Muscle of arm (tissue), 12 donors: ENCODE measurements around the gene UBE2B. TPM values are rescaled to one million over a fixed set of nuclear protein-coding genes. Genes with fewer than 3 reads are reported as not detected.

ENCODE experiments used
- DNase-seq: peaks from one replicate; pipeline ENCODE4 v3.0.0-alpha.2; 2013
- polyA plus RNA-seq, 12 donors: library from polyadenylated mRNA; unstranded; fragments of 120-200 nt; gene quantifications; one replicate each; pipeline ENCODE4 v1.2.1, GENCODE V29; 2013; ENCODE audit not compliant: insufficient read length in 12 of 12

The UBE2B gene
- polyA plus RNA-seq, 12 donors: 118 to 285 (median 174) TPM; not detected in 1

- peak; percentile 41 for DNase-seq
Observed at GRCh38 chr5:134436523-134437339, 65.4 kb downstream of the UBE2B start.

GRCh38 chr5:134437340-134437846 is 66.0 kb downstream of the UBE2B start:
- no peak for DNase-seq

- peak; percentile 7 for DNase-seq
Observed at GRCh38 chr5:134437847-134438581, 66.6 kb downstream of the UBE2B start.

GRCh38 chr5:134438721-134439123 is 67.4 kb downstream of the UBE2B start:
- no peak for DNase-seq

GRCh38 chr5:134439210-134439654 is 67.9 kb downstream of the UBE2B start:
- DNase-seq: peak; percentile 59

GRCh38 chr5:134440201-134440755 is 68.9 kb downstream of the UBE2B start:
- DNase-seq: no peak

Other genes with a start within 250 kb of the UBE2B start
- gene SKP1, start 194.6 kb upstream of the UBE2B start, polyA plus RNA-seq: 100 to 1,000 TPM; 353 to 607 (median 440) TPM
- gene PPP2CA, start 145.5 kb upstream of the UBE2B start, polyA plus RNA-seq: 100 to 1,000 TPM in 11 of 12 donors, not detected in 1; 111 to 148 (median 124) TPM
- gene CDKL3, start 4.4 kb upstream of the UBE2B start, polyA plus RNA-seq: 10 to 100 TPM in 1 of 12 donors, 1 to 10 TPM in 10, not detected in 1; 3.4 to 25.5 (median 4.9) TPM
- gene CDKN2AIPNL, start 40.3 kb downstream of the UBE2B start, polyA plus RNA-seq: 10 to 100 TPM in 11 of 12 donors, not detected in 1; 18.8 to 34.4 (median 26.1) TPM
- 10 to 100 TPM in 1 of 12 donors, 1 to 10 TPM in 4, under 1 TPM in 6, not detected in 1; 0.53 to 15.4 (median 0.92) TPM for gene JADE2, start 154.1 kb downstream of the UBE2B start, polyA plus RNA-seq